Activated naive CD8-positive, alpha-beta T cell treated with anti-CD3 and anti-CD28 coated beads, Interleukin-2, amount 50 U/mL, for 24 hours (primary cell): Measurements from ENCODE around the gene AOAH.

ENCODE experiments used
- ATAC-seq: fragments of 150-1000 bp; cut with Tn5 transposase; one replicate; pipeline ENCODE4 v1.10.0; 2021
- DNase-seq: peaks from one replicate; pipeline ENCODE4 v3.0.0; 2021
- H3K27ac Mint-ChIP-seq: one replicate; pipeline ENCODE4 v1.8.0; 2021; ENCODE audit warnings: mild to moderate bottlenecking, mixed read lengths
- H3K27me3 Mint-ChIP-seq: one replicate; pipeline ENCODE4 v1.8.0; 2021; ENCODE audit warnings: mixed read lengths
- H3K36me3 Mint-ChIP-seq: one replicate; pipeline ENCODE4 v1.8.0; 2021; ENCODE audit warnings: low read depth, mixed read lengths
- H3K4me1 Mint-ChIP-seq: one replicate; pipeline ENCODE4 v1.8.0; 2021; ENCODE audit warnings: mixed read lengths
- H3K4me3 Mint-ChIP-seq: one replicate; pipeline ENCODE4 v1.8.0; 2021; ENCODE audit warnings: mild to moderate bottlenecking, moderate library complexity, mixed read lengths
- H3K9me3 Mint-ChIP-seq: one replicate; pipeline ENCODE4 v1.8.0; 2021; ENCODE audit warnings: mixed read lengths

The AOAH gene

DNA sequence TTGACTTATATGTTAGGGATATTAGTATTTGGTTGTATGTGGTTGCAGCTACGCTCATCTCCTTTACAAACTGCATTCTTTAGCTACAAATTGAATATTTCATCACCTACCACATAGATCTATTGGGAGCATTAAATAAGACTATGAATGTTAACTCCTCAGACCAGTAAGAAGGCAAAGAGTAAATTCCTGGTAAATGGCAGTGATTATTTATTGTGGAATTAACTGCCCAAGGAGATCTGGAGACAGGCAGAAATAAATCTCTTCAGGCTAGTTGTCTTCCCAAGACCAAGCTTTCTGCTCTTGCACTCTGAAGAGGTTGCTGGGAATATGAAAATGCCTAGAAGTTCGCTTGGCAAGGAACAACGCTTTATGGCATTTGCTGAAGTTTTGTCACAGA, 260.0 kb downstream of the AOAH start:
- no peaks in the 10 kb centered on the region for H3K9me3 Mint-ChIP-seq
- H3K27me3 Mint-ChIP-seq, result no peaks in the 10 kb centered on the region
- H3K4me3 Mint-ChIP-seq, result no peak overlapping the region
- DNase-seq (no peak), ATAC-seq (no peak)
- no peaks in the 10 kb centered on the region for H3K36me3 Mint-ChIP-seq
- no peak overlapping the region for H3K27ac Mint-ChIP-seq
- H3K4me1 Mint-ChIP-seq, result no peaks in the 10 kb centered on the region
